Endothelial cell (in vitro differentiated cells): ENCODE results near the gene GAGE12J. TPM values are rescaled to one million over a fixed set of nuclear protein-coding genes. Genes with fewer than 3 reads are reported as not detected.

Experiments
- DNase-seq: peaks from one replicate; pipeline ENCODE4 v3.0.0; 2021; ENCODE audit warnings: low spot score
- H3K27ac Mint-ChIP-seq: one replicate; pipeline ENCODE4 v1.8.0; 2021; ENCODE audit warnings: mixed read lengths, inconsistent platforms; ENCODE audit not compliant: unreplicated experiment
- H3K27me3 Mint-ChIP-seq: one replicate; pipeline ENCODE4 v1.8.0; 2021; ENCODE audit warnings: mild to moderate bottlenecking, moderate library complexity, mixed read lengths, inconsistent platforms; ENCODE audit not compliant: unreplicated experiment
- H3K36me3 Mint-ChIP-seq: one replicate; pipeline ENCODE4 v1.8.0; 2021; ENCODE audit warnings: mild to moderate bottlenecking, low read depth, mixed read lengths, inconsistent platforms; ENCODE audit not compliant: unreplicated experiment
- H3K4me1 Mint-ChIP-seq: one replicate; pipeline ENCODE4 v1.8.0; 2021; ENCODE audit warnings: mild to moderate bottlenecking, mixed read lengths, inconsistent platforms; ENCODE audit not compliant: unreplicated experiment
- H3K4me3 Mint-ChIP-seq: one replicate; pipeline ENCODE4 v1.8.0; 2021; ENCODE audit warnings: mild to moderate bottlenecking, mixed read lengths, inconsistent platforms; ENCODE audit not compliant: unreplicated experiment
- H3K9me3 Mint-ChIP-seq: one replicate; pipeline ENCODE4 v1.8.0; 2021; ENCODE audit warnings: mixed read lengths, inconsistent platforms; ENCODE audit not compliant: unreplicated experiment
- CTCF ChIP-seq: fragments of 200-600 bp; sonication (generic); IDR thresholded peaks from one replicate; pipeline ENCODE4 v1.5.0; 2021; ENCODE audit warnings: antibody characterized with exemption; ENCODE audit not compliant: unreplicated experiment
- total RNA-seq: library from RNA; stranded (reverse); fragmentation: NEBNext Ultra II Directional; extraction: Animal tissue kit (Norgen Biotek cat#: 25700); gene quantifications from one replicate; pipeline ENCODE4 v1.2.1, GENCODE V29; 2021; ENCODE audit not compliant: unreplicated experiment

Gene GAGE12J
- total RNA-seq, 1 donor from 2014 or later: not detected

- no peak overlapping the region for H3K27ac Mint-ChIP-seq
- no peak overlapping the region for H3K4me3 Mint-ChIP-seq
- DNase-seq: no peak
- H3K4me1 Mint-ChIP-seq: peaks cover 4% of the 10 kb centered on the region
- H3K9me3 Mint-ChIP-seq: no peaks in the 10 kb centered on the region
- no peaks in the 10 kb centered on the region for H3K36me3 Mint-ChIP-seq
- TF ChIP-seq CTCF: no peak
- no peaks in the 10 kb centered on the region for H3K27me3 Mint-ChIP-seq
These were observed 44.4 kb upstream of the GAGE12J start for GRCh38 chrX:49277535-49277830.

- no peak overlapping the region for H3K27ac Mint-ChIP-seq
These were observed 43.8 kb upstream of the GAGE12J start for GRCh38 chrX:49278081-49278480.

GRCh38 chrX:49282647-49283011 lies 39.2 kb upstream of the GAGE12J start:
- no peak for TF ChIP-seq CTCF
- no peaks in the 10 kb centered on the region for H3K4me1 Mint-ChIP-seq
- H3K27me3 Mint-ChIP-seq: peaks cover 2% of the 10 kb centered on the region
- H3K9me3 Mint-ChIP-seq: no peaks in the 10 kb centered on the region
- H3K27ac Mint-ChIP-seq: no peak overlapping the region
- no peaks in the 10 kb centered on the region for H3K36me3 Mint-ChIP-seq
- no peak overlapping the region for H3K4me3 Mint-ChIP-seq
- DNase-seq: no peak

More at GRCh38 chrX:49278081-49278480, 43.8 kb upstream of the GAGE12J start:
- no peaks in the 10 kb centered on the region for H3K9me3 Mint-ChIP-seq
- no peaks in the 10 kb centered on the region for H3K4me1 Mint-ChIP-seq
- no peak overlapping the region for H3K4me3 Mint-ChIP-seq
- peaks cover 2% of the 10 kb centered on the region for H3K27me3 Mint-ChIP-seq
- no peaks in the 10 kb centered on the region for H3K36me3 Mint-ChIP-seq
- DNase-seq: no peak
- TF ChIP-seq CTCF: no peak

GRCh38 chrX:49284212-49284611 lies 37.6 kb upstream of the GAGE12J start:
- Mint-ChIP-seq H3K4me1 (no peaks in the 10 kb centered on the region), H3K27me3 (peaks cover 2% of the 10 kb centered on the region), H3K4me3 (no peak overlapping the region), H3K27ac (no peak overlapping the region), H3K9me3 (no peaks in the 10 kb centered on the region), H3K36me3 (no peaks in the 10 kb centered on the region)
- no peak for TF ChIP-seq CTCF
- DNase-seq: no peak

GRCh38 chrX:49286136-49286535 lies 35.7 kb upstream of the GAGE12J start:
- Mint-ChIP-seq H3K9me3 (no peaks in the 10 kb centered on the region), H3K36me3 (no peaks in the 10 kb centered on the region)
- no peak for TF ChIP-seq CTCF

More at GRCh38 chrX:49286136-49286535, 35.7 kb upstream of the GAGE12J start:
- no peak for DNase-seq
- H3K27me3 Mint-ChIP-seq: peaks cover 3% of the 10 kb centered on the region
- H3K27ac Mint-ChIP-seq: no peak overlapping the region
- H3K4me1 Mint-ChIP-seq: no peaks in the 10 kb centered on the region
- no peak overlapping the region for H3K4me3 Mint-ChIP-seq
